Measurements from ENCODE around the gene HOXD12.

DNA sequence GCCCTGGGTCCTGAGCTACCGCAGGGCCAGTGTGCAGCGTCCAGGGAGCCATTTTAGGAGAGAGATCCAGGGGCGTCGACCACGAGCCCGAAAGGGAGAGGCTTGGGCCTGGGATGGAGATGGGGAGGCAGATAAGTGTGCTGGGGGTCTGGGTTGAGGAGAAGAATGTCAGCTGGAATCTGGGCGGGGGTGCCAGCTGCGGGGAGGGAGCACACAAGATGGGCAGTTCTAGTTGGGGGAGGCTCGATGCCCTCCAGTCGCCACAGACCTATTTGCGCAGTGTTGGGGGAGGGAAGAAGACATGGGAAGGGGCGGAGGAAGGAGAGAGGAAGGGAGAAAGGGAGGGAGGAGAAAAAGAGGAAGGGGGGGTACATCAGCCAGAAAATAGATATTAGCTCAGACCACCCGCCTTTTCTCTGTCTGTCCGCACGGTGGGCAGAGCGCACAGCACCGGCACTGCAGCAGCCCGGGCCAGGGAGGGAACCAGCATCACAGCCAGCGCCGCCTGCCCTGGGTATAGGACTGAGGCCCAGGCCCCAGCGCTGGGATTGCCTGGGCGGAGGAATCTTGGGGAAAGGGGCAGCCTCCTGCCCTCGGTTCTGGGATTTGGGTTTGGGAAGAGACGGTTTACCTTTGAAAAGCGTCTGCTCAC, 5.6 kb downstream of the HOXD12 start:
- TF ChIP-seq, protein P1, sequence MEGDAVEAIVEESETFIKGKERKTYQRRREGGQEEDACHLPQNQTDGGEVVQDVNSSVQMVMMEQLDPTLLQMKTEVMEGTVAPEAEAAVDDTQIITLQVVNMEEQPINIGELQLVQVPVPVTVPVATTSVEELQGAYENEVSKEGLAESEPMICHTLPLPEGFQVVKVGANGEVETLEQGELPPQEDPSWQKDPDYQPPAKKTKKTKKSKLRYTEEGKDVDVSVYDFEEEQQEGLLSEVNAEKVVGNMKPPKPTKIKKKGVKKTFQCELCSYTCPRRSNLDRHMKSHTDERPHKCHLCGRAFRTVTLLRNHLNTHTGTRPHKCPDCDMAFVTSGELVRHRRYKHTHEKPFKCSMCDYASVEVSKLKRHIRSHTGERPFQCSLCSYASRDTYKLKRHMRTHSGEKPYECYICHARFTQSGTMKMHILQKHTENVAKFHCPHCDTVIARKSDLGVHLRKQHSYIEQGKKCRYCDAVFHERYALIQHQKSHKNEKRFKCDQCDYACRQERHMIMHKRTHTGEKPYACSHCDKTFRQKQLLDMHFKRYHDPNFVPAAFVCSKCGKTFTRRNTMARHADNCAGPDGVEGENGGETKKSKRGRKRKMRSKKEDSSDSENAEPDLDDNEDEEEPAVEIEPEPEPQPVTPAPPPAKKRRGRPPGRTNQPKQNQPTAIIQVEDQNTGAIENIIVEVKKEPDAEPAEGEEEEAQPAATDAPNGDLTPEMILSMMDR (conservative IDR thresholded peaks at IDR 0.05; ENCODE audit: low read depth in 2 of 2): no peak
- TF ChIP-seq POLR2AphosphoS5 (IDR thresholded peaks at IDR 0.05; ENCODE audit: low read depth): no peak
- no peak for TF ChIP-seq CREB1 (CRISPR knock-in tag; IDR thresholded peaks at IDR 0.05; ENCODE audit: low read depth)
- TF ChIP-seq, protein P2, sequence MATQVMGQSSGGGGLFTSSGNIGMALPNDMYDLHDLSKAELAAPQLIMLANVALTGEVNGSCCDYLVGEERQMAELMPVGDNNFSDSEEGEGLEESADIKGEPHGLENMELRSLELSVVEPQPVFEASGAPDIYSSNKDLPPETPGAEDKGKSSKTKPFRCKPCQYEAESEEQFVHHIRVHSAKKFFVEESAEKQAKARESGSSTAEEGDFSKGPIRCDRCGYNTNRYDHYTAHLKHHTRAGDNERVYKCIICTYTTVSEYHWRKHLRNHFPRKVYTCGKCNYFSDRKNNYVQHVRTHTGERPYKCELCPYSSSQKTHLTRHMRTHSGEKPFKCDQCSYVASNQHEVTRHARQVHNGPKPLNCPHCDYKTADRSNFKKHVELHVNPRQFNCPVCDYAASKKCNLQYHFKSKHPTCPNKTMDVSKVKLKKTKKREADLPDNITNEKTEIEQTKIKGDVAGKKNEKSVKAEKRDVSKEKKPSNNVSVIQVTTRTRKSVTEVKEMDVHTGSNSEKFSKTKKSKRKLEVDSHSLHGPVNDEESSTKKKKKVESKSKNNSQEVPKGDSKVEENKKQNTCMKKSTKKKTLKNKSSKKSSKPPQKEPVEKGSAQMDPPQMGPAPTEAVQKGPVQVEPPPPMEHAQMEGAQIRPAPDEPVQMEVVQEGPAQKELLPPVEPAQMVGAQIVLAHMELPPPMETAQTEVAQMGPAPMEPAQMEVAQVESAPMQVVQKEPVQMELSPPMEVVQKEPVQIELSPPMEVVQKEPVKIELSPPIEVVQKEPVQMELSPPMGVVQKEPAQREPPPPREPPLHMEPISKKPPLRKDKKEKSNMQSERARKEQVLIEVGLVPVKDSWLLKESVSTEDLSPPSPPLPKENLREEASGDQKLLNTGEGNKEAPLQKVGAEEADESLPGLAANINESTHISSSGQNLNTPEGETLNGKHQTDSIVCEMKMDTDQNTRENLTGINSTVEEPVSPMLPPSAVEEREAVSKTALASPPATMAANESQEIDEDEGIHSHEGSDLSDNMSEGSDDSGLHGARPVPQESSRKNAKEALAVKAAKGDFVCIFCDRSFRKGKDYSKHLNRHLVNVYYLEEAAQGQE (IDR thresholded peaks at IDR 0.05; ENCODE audit: unreplicated experiment): no peak
- TF ChIP-seq EZH2phosphoT487 (IDR thresholded peaks at IDR 0.05; ENCODE audit: unreplicated experiment): peak; percentile 60
- TF ChIP-seq EZH2 (IDR thresholded peaks at IDR 0.05; ENCODE audit: low read depth, unreplicated experiment): peak; percentile 61
- no peak for TF ChIP-seq NANOG (IDR thresholded peaks at IDR 0.05; ENCODE audit: borderline replicate concordance)
